ENCODE results near the gene ERICH2.

The ERICH2 gene

DNA sequence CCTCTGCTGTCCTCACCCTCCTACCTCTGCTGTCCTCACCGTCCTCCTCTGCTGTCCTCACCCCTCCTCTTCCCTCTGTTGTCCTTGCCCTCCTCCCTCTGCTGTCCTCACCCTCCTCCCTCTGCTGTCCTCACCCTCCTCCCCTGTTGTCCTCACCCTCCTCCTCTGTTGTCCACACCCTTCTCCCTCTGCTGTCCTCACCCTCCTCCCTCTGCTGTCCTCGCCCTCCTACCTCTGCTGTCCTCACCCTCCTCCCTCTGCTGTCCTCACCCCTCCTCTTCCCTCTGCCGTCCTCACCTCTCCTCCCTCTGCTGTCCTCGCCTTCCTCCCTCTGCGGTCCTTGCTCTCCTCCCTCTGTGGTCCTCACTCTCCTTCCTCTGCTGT is 58.3 kb downstream of the ERICH2 start:
- Histone ChIP-seq H3K27me3 (ENCODE audit: insufficient read depth, insufficient read length) (no peaks in the 10 kb centered on the region), H3K4me1 (ENCODE audit: insufficient read depth, insufficient read length) (no peaks in the 10 kb centered on the region), H3K36me3 (ENCODE audit: insufficient read depth, insufficient read length, low read length) (peaks cover 83% of the 10 kb centered on the region), H3K9ac (ENCODE audit: insufficient read length, low read depth) (no peak overlapping the region), H3K4me3 (ENCODE audit: insufficient read length, low read depth) (no peak overlapping the region), H3K9me3 (ENCODE audit: insufficient read depth, low read length) (no peaks in the 10 kb centered on the region)
- no peak for TF ChIP-seq SUZ12 (IDR thresholded peaks at IDR 0.05; ENCODE audit: extremely low read depth, insufficient read depth, insufficient read length)
- TF ChIP-seq YY1 (IDR thresholded peaks at IDR 0.05; ENCODE audit: insufficient read depth, insufficient read length) = no peak
- DNase-seq (ENCODE audit: low read depth, low spot score) = no peak

DNA sequence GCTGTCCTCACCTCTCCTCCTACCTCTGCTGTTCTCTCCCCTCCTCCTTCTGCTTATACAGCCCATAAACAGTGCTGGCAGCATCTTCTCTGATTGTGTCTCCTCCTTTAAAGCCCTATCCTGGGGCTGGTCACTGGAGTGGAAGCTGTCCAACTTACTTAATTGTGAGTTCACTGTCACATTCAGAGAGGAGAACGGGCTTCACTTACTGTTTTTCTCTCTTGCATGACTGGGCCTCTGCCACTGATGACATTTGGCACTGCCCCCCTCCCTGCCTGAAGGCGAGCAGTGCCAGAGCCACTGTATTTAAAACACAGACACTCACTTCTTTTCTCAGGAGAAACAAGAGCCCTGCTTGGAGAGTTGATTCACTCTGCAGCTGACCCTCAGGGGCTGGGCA is 58.9 kb downstream of the ERICH2 start:
- TF ChIP-seq SUZ12 (IDR thresholded peaks at IDR 0.05; ENCODE audit: extremely low read depth, insufficient read depth, insufficient read length) (no peak), YY1 (IDR thresholded peaks at IDR 0.05; ENCODE audit: insufficient read depth, insufficient read length) (no peak), ZNF274 (IDR thresholded peaks at IDR 0.05; ENCODE audit: low read depth, low read length) (no peak)
- no peak for DNase-seq (ENCODE audit: low read depth, low spot score)
- Histone ChIP-seq H3K36me3 (ENCODE audit: insufficient read depth, insufficient read length, low read length) (peaks cover 83% of the 10 kb centered on the region), H3K27me3 (ENCODE audit: insufficient read depth, insufficient read length) (no peaks in the 10 kb centered on the region), H3K4me1 (ENCODE audit: insufficient read depth, insufficient read length) (no peaks in the 10 kb centered on the region), H3K9me3 (ENCODE audit: insufficient read depth, low read length) (no peaks in the 10 kb centered on the region), H3K4me3 (ENCODE audit: insufficient read length, low read depth) (no peak overlapping the region), H3K9ac (ENCODE audit: insufficient read length, low read depth) (no peak overlapping the region)

DNA sequence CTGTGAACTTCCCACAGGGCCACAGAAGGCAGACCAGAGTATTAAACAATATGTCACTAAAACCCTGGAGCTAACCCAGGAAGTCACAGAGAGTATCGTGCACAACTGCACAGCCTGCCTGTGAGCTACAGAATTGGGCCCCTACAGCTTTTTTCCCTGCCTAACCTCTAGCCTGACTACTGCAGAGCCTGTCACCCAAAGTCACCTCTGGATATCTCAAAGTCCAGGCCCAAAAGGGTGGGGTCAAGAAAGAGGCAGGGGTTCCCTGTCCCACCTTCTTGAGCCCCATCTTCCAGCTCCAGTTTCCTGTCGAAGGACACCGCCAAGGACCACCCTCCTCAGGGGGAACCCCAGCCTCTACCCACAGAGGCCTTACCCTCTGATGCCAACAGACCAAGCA is 60.0 kb downstream of the ERICH2 start:
- TF ChIP-seq ZNF274 (IDR thresholded peaks at IDR 0.05; ENCODE audit: low read depth, low read length) (no peak), YY1 (IDR thresholded peaks at IDR 0.05; ENCODE audit: insufficient read depth, insufficient read length) (no peak), SUZ12 (IDR thresholded peaks at IDR 0.05; ENCODE audit: extremely low read depth, insufficient read depth, insufficient read length) (no peak)
- no peaks in the 10 kb centered on the region for H3K9me3 ChIP-seq (ENCODE audit: insufficient read depth, low read length)
- no peak overlapping the region for H3K4me3 ChIP-seq (ENCODE audit: insufficient read length, low read depth)
- H3K4me1 ChIP-seq (ENCODE audit: insufficient read depth, insufficient read length) = no peaks in the 10 kb centered on the region
- H3K36me3 ChIP-seq (ENCODE audit: insufficient read depth, insufficient read length, low read length) = peaks cover 82% of the 10 kb centered on the region
- DNase-seq (ENCODE audit: low read depth, low spot score) = no peak
- H3K9ac ChIP-seq (ENCODE audit: insufficient read length, low read depth) = no peak overlapping the region
- H3K27me3 ChIP-seq (ENCODE audit: insufficient read depth, insufficient read length) = no peaks in the 10 kb centered on the region

DNA sequence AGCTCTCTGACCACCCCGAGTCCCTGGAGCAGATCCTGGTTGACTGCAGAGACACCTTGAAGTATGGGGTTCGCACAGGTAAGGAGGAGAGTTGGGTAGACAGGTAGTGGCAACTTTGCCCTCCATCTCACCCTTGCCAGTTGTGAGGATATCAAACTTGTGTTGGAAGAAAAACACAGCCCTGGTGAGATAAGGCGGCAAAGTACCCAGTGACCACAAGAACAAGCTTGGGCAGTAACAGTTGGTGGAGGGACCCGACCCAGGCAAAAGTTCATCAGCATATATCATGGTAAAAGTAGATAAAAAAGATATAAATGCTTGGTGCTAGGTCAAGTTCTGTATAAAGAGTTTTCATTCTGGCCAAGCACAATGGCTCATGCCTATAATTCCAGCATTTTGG is 60.9 kb downstream of the ERICH2 start:
- H3K9me3 ChIP-seq (ENCODE audit: insufficient read depth, low read length) = no peaks in the 10 kb centered on the region
- DNase-seq (ENCODE audit: low read depth, low spot score) = no peak
- TF ChIP-seq ZNF274 (IDR thresholded peaks at IDR 0.05; ENCODE audit: low read depth, low read length) = no peak
- TF ChIP-seq SUZ12 (IDR thresholded peaks at IDR 0.05; ENCODE audit: extremely low read depth, insufficient read depth, insufficient read length) = no peak
- no peak for TF ChIP-seq YY1 (IDR thresholded peaks at IDR 0.05; ENCODE audit: insufficient read depth, insufficient read length)
- no peak overlapping the region for H3K9ac ChIP-seq (ENCODE audit: insufficient read length, low read depth)
- no peak overlapping the region for H3K4me3 ChIP-seq (ENCODE audit: insufficient read length, low read depth)
- H3K27me3 ChIP-seq (ENCODE audit: insufficient read depth, insufficient read length) = no peaks in the 10 kb centered on the region
- no peaks in the 10 kb centered on the region for H3K4me1 ChIP-seq (ENCODE audit: insufficient read depth, insufficient read length)
- H3K36me3 ChIP-seq (ENCODE audit: insufficient read depth, insufficient read length, low read length) = peaks cover 78% of the 10 kb centered on the region

DNA sequence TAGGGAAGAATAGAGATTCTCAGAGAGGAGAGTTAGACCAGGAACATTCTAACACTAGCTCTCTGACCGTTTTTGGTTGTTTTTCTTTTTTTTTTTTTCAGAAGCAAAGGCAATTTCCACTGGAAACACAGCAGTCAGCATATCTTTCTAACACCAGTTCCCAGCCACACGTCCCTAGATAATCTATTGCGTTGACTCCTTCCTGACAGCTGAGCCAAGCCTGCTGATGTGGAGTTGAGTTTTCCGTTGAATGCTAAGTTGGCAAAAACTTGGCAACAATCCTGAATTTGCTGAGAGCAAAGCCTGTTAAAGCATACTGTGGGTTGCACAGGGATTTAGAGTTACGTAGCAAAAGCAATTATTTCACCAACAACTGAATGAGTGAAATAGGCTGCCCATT is 65.8 kb downstream of the ERICH2 start:
- no peak overlapping the region for H3K9ac ChIP-seq (ENCODE audit: insufficient read length, low read depth)
- DNase-seq (ENCODE audit: low read depth, low spot score) = no peak
- no peaks in the 10 kb centered on the region for H3K9me3 ChIP-seq (ENCODE audit: insufficient read depth, low read length)
- no peaks in the 10 kb centered on the region for H3K27me3 ChIP-seq (ENCODE audit: insufficient read depth, insufficient read length)
- H3K4me1 ChIP-seq (ENCODE audit: insufficient read depth, insufficient read length) = no peaks in the 10 kb centered on the region
- peaks cover 83% of the 10 kb centered on the region for H3K36me3 ChIP-seq (ENCODE audit: insufficient read depth, insufficient read length, low read length)
- H3K4me3 ChIP-seq (ENCODE audit: insufficient read length, low read depth) = no peak overlapping the region
- no peak for TF ChIP-seq SUZ12 (IDR thresholded peaks at IDR 0.05; ENCODE audit: extremely low read depth, insufficient read depth, insufficient read length)
- no peak for TF ChIP-seq ZNF274 (IDR thresholded peaks at IDR 0.05; ENCODE audit: low read depth, low read length)
- no peak for TF ChIP-seq YY1 (IDR thresholded peaks at IDR 0.05; ENCODE audit: insufficient read depth, insufficient read length)

DNA sequence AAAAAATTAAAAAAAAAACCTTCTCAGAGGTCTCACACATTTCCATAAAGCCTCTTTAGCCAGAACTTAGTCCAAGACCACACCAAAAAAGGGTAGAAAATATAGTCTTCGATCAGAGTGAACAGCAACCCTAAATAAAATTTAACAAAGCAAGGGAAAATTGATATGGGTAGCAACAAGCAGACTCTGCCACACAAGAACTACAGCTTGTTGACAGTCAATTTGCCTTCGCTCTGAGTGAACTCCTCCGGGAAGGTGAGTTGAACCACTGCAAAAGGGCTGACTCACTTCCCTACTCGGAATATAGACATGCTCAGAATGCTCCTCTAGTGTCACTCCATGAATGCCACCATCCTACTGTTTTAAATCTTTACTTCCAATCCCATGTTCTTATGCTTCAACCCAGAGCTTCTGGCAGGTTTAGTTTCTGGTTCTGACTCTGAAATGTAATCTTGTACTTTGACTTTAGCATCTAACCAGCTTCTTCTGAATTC is 70.6 kb downstream of the ERICH2 start:
- no peak for DNase-seq (ENCODE audit: low read depth, low spot score)
- H3K9ac ChIP-seq (ENCODE audit: insufficient read length, low read depth) = no peak overlapping the region
- no peaks in the 10 kb centered on the region for H3K4me1 ChIP-seq (ENCODE audit: insufficient read depth, insufficient read length)
- TF ChIP-seq YY1 (IDR thresholded peaks at IDR 0.05; ENCODE audit: insufficient read depth, insufficient read length) = no peak
- TF ChIP-seq SUZ12 (IDR thresholded peaks at IDR 0.05; ENCODE audit: extremely low read depth, insufficient read depth, insufficient read length) = no peak
- TF ChIP-seq ZNF274 (IDR thresholded peaks at IDR 0.05; ENCODE audit: low read depth, low read length) = no peak
- no peaks in the 10 kb centered on the region for H3K9me3 ChIP-seq (ENCODE audit: insufficient read depth, low read length)
- peaks cover 77% of the 10 kb centered on the region for H3K36me3 ChIP-seq (ENCODE audit: insufficient read depth, insufficient read length, low read length)
- no peak overlapping the region for H3K4me3 ChIP-seq (ENCODE audit: insufficient read length, low read depth)
- no peaks in the 10 kb centered on the region for H3K27me3 ChIP-seq (ENCODE audit: insufficient read depth, insufficient read length)

DNA sequence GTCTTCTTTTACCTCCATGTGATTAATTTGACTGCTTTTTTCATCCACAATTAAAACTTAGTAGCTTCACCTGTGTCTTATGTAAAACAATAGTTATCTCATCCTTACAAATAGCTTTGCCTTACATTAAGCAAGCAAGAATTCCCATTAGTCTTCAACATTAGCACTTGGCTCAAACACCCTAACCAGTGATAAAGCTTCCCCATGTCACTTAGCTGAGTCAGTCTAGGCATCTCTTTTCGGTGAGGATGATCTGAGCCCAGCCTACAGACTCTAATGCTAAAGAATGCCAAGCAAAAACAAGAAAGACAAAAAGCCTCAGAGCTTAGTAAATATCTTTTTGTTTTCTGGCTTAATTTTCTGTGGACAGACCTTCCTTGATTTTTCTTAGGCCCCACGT is 72.6 kb downstream of the ERICH2 start:
- Histone ChIP-seq H3K4me3 (ENCODE audit: insufficient read length, low read depth) (no peak overlapping the region), H3K36me3 (ENCODE audit: insufficient read depth, insufficient read length, low read length) (peaks cover 75% of the 10 kb centered on the region), H3K9me3 (ENCODE audit: insufficient read depth, low read length) (no peaks in the 10 kb centered on the region), H3K27me3 (ENCODE audit: insufficient read depth, insufficient read length) (no peaks in the 10 kb centered on the region), H3K4me1 (ENCODE audit: insufficient read depth, insufficient read length) (no peaks in the 10 kb centered on the region), H3K9ac (ENCODE audit: insufficient read length, low read depth) (no peak overlapping the region)
- no peak for TF ChIP-seq SUZ12 (IDR thresholded peaks at IDR 0.05; ENCODE audit: extremely low read depth, insufficient read depth, insufficient read length)
- DNase-seq (ENCODE audit: low read depth, low spot score) = no peak

DNA sequence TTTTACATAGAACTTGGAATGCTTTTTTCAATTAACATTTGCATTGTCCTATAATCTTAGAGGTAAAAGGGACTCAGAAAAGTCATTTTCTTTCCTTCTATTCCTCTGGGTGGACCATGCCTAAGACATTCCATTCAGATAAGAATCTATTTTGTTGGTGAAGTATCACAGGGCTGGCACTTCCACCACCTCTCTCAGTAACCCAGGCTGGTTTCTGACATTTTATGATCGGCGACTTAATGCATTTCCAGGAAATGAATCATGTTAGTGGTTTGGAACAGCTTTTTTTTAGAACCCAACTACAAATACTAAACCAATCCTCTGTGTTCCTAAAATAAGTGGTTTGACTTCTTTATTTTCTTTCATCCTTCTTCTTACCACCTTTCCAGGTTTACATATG is 73.5 kb downstream of the ERICH2 start:
- H3K9ac ChIP-seq (ENCODE audit: insufficient read length, low read depth) = no peak overlapping the region
- H3K4me1 ChIP-seq (ENCODE audit: insufficient read depth, insufficient read length) = no peaks in the 10 kb centered on the region
- H3K4me3 ChIP-seq (ENCODE audit: insufficient read length, low read depth) = no peak overlapping the region
- DNase-seq (ENCODE audit: low read depth, low spot score) = no peak
- peaks cover 70% of the 10 kb centered on the region for H3K36me3 ChIP-seq (ENCODE audit: insufficient read depth, insufficient read length, low read length)
- TF ChIP-seq ZNF274 (IDR thresholded peaks at IDR 0.05; ENCODE audit: low read depth, low read length) (no peak), YY1 (IDR thresholded peaks at IDR 0.05; ENCODE audit: insufficient read depth, insufficient read length) (no peak), SUZ12 (IDR thresholded peaks at IDR 0.05; ENCODE audit: extremely low read depth, insufficient read depth, insufficient read length) (no peak)
- H3K9me3 ChIP-seq (ENCODE audit: insufficient read depth, low read length) = no peaks in the 10 kb centered on the region
- no peaks in the 10 kb centered on the region for H3K27me3 ChIP-seq (ENCODE audit: insufficient read depth, insufficient read length)
